OCI-LY1 (cell line): ENCODE measurements around the gene PDE6B.

Experiments used
- H2AFZ ChIP-seq: fragments of 200-600 bp; sonication (generic), shearing (Covaris generic); 2 replicates; pipeline ENCODE4 v1.6.0; 2014; ENCODE audit warnings: antibody characterized with exemption, mild to moderate bottlenecking, low read length
- H3F3A ChIP-seq: fragments of 200-600 bp; sonication (generic), shearing (Covaris generic); 2 replicates; pipeline ENCODE4 v1.6.0; 2014; ENCODE audit warnings: mild to moderate bottlenecking, antibody characterized with exemption, low read length, moderate library complexity; ENCODE audit not compliant: insufficient read depth
- H3K27ac ChIP-seq: fragments of 200-600 bp; sonication (generic); 2 replicates; pipeline ENCODE4 v1.5.1; 2014; ENCODE audit warnings: low read length, mixed run types, mild to moderate bottlenecking, low read depth; ENCODE audit not compliant: poor library complexity, severe bottlenecking
- H3K27me3 ChIP-seq: fragments of 200-600 bp; sonication (generic); 2 replicates; pipeline ENCODE4 v1.6.0; 2014; ENCODE audit warnings: antibody characterized with exemption, mild to moderate bottlenecking, low read length, moderate library complexity; ENCODE audit not compliant: insufficient read depth
- H3K36me3 ChIP-seq: fragments of 200-600 bp; sonication (generic); 2 replicates; pipeline ENCODE4 v1.6.1; 2014; ENCODE audit warnings: mild to moderate bottlenecking, antibody characterized with exemption, low read length, moderate library complexity, mixed read lengths; ENCODE audit not compliant: insufficient read depth
- H3K4me1 ChIP-seq: fragments of 200-600 bp; sonication (generic); 2 replicates; pipeline ENCODE4 v1.5.1; 2014; ENCODE audit warnings: mild to moderate bottlenecking, low read length, moderate library complexity; ENCODE audit not compliant: insufficient read depth, severe bottlenecking
- H3K4me2 ChIP-seq: fragments of 200-600 bp; sonication (generic), shearing (Covaris generic); 2 replicates; pipeline ENCODE4 v1.6.1; 2014; ENCODE audit warnings: low read length
- H3K4me3 ChIP-seq: fragments of 200-600 bp; sonication (generic); 2 replicates; pipeline ENCODE4 v1.5.1; 2014; ENCODE audit warnings: low read length, low read depth, mild to moderate bottlenecking, mixed read lengths; ENCODE audit not compliant: poor library complexity, severe bottlenecking
- H3K79me2 ChIP-seq: fragments of 200-600 bp; shearing (Covaris generic); 2 replicates; pipeline ENCODE4 v1.6.1; 2016; ENCODE audit warnings: mixed run types, low read length, mixed read lengths; ENCODE audit not compliant: insufficient read depth
- H3K9ac ChIP-seq: fragments of 200-600 bp; sonication (generic), shearing (Covaris generic); 2 replicates; pipeline ENCODE4 v1.6.1; 2014; ENCODE audit warnings: mild to moderate bottlenecking, low read length, mixed read lengths
- H3K9me2 ChIP-seq: fragments of 200-600 bp; sonication (generic), shearing (Covaris generic); 2 replicates; pipeline ENCODE4 v1.6.1; 2014; ENCODE audit warnings: low read depth, mild to moderate bottlenecking, low read length, mixed read lengths
- H3K9me3 ChIP-seq: fragments of 200-600 bp; shearing (Covaris generic); 2 replicates; pipeline ENCODE4 v1.6.1; 2014; ENCODE audit warnings: low read length, mixed read lengths
- H4K20me1 ChIP-seq: fragments of 200-600 bp; sonication (generic), shearing (Covaris generic); 2 replicates; pipeline ENCODE4 v1.6.0; 2016; ENCODE audit warnings: mild to moderate bottlenecking, low read length; ENCODE audit not compliant: insufficient read depth
- CTCF ChIP-seq: fragments of 200-600 bp; sonication (generic), shearing (Covaris generic); IDR thresholded peaks from 2 replicates; pipeline ENCODE4 v1.5.1; 2017; ENCODE audit warnings: mild to moderate bottlenecking, antibody characterized with exemption, low read length, moderate library complexity, mixed read lengths
- EZH2 ChIP-seq: fragments of 200-600 bp; sonication (generic), shearing (Covaris generic); IDR thresholded peaks from 2 replicates; pipeline ENCODE4 v1.8.0; 2017; ENCODE audit warnings: borderline replicate concordance, mixed run types, mild to moderate bottlenecking, antibody characterized with exemption, low read length, moderate library complexity, mixed read lengths

PDE6B gene

GRCh38 chr4:612052-612748 is 13.2 kb upstream of the PDE6B start:
- Histone ChIP-seq H3K9me2 (no peaks in the 10 kb centered on the region), H3F3A (no peaks in the 10 kb centered on the region), H3K9ac (no peak overlapping the region), H4K20me1 (no peaks in the 10 kb centered on the region), H3K36me3 (no peaks in the 10 kb centered on the region; the same call in 1 of the 2 replicates), H3K79me2 (no peaks in the 10 kb centered on the region), H3K9me3 (no peaks in the 10 kb centered on the region), H3K27ac (no peak overlapping the region), H3K4me1 (no peaks in the 10 kb centered on the region), H3K27me3 (no peaks in the 10 kb centered on the region), H3K4me2 (no peak overlapping the region), H2AFZ (no peak overlapping the region), H3K4me3 (no peak overlapping the region)
- TF ChIP-seq EZH2 (no peak), CTCF (no peak)

GRCh38 chr4:612749-613125 is 12.6 kb upstream of the PDE6B start:
- H3K4me2 ChIP-seq: no peak overlapping the region
- H4K20me1 ChIP-seq: no peaks in the 10 kb centered on the region
- H3K27ac ChIP-seq: no peak overlapping the region
- no peaks in the 10 kb centered on the region; the same call in 1 of the 2 replicates for H3K36me3 ChIP-seq
- H3K4me1 ChIP-seq: no peaks in the 10 kb centered on the region
- no peaks in the 10 kb centered on the region for H3K27me3 ChIP-seq
- no peaks in the 10 kb centered on the region for H3K79me2 ChIP-seq
- no peaks in the 10 kb centered on the region for H3K9me3 ChIP-seq
- H2AFZ ChIP-seq: no peak overlapping the region
- H3K9ac ChIP-seq: no peak overlapping the region
- H3F3A ChIP-seq: no peaks in the 10 kb centered on the region
- TF ChIP-seq EZH2 (no peak), CTCF (no peak)
- H3K4me3 ChIP-seq: no peak overlapping the region
- no peaks in the 10 kb centered on the region for H3K9me2 ChIP-seq

DNA sequence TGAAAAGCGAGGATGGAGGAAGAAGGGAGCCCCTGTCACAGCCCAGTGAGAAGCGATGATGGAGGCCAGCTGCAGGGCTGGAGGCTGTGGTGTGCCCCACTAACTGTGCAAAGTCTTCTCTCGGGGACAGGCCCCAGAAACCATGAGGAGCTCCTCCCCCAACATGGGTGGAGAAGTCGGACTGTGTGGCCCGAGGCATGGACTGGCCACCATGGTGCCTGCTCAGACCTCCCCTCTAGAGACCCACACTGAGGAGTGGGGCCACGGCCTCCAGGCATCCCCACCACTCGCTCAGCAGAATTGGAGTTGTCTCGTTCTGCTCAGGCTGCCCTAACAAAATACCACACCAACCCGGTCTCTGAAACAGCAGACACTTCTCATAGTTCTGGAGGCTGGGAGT is 12.2 kb upstream of the PDE6B start:
- Histone ChIP-seq H3K4me2 (no peak overlapping the region), H3K27me3 (no peaks in the 10 kb centered on the region), H3F3A (no peaks in the 10 kb centered on the region), H3K36me3 (no peaks in the 10 kb centered on the region; the same call in 1 of the 2 replicates), H4K20me1 (no peaks in the 10 kb centered on the region), H3K9me3 (no peaks in the 10 kb centered on the region), H3K9ac (no peak overlapping the region), H2AFZ (no peak overlapping the region), H3K9me2 (no peaks in the 10 kb centered on the region), H3K4me3 (no peak overlapping the region), H3K27ac (no peak overlapping the region), H3K4me1 (no peaks in the 10 kb centered on the region), H3K79me2 (no peaks in the 10 kb centered on the region)
- TF ChIP-seq CTCF (no peak), EZH2 (no peak)
